Activated CD8-positive, alpha-beta memory T cell treated with anti-CD3 and anti-CD28 coated beads, Interleukin-2, amount 50 U/mL, for 24 hours (primary cell): ENCODE results near the gene FBXO31.
"Not testable (repeated sequence)": the region's sequence is repeated elsewhere in the genome, so short reads cannot be mapped to it uniquely, and the experiment has no call there.

Source experiments
- DNase-seq: peaks from one replicate; pipeline ENCODE4 v3.0.0-alpha.2; 2020; ENCODE audit errors: extremely low read depth

FBXO31 gene

DNA sequence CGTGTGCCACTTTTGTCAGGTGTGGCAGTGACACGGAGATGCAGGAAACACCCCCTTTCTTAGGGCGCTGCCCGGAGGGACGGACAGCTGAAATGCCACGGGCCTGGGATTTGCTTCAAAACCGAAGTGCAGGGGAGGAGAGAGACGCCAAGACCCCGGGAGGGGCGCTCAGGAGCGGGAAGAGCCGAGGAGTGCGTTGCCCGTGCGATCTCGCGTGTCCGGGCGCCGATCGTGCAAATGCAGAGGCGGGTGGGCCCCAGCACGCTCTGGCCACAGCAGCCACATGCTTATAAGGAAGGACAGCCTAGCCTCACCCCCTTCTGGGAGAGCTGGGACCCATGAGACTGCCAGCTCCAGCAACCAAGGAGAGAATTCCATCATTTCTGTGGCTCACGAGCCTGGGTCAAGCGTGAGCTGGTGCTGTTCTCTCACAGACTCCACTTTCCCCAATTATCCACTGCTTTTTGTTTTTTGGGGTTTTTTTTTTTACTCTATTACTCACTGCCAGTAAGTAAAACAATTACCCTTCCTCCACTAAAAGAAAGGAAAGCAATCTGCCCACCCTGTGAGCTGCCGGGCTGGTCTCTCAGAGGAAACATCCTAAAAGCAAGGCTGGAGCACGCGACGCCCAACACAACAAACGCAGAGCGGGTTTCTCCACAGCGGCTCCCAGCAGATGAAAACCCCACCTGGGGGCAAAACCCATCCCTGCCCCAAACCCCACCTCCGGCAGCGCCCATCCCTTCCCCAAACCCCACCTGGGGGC lies 39.2 kb downstream of the FBXO31 start:
- DNase-seq, result no peak

DNA sequence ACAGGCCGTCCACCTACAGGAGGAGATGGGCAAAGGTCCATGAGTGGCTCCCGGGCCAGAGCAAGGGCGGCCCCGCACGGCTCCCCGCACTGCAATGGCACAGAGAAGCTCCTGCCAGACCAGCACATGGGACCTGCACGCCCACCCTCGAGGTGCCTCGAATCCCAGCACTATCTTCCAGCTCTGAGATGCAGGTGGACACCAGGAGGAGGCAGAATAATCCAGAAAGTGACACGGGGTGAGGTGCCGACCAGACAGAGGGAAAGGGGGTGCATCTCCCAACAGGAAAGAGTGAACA lies 39.9 kb downstream of the FBXO31 start:
- no peak for DNase-seq

DNA sequence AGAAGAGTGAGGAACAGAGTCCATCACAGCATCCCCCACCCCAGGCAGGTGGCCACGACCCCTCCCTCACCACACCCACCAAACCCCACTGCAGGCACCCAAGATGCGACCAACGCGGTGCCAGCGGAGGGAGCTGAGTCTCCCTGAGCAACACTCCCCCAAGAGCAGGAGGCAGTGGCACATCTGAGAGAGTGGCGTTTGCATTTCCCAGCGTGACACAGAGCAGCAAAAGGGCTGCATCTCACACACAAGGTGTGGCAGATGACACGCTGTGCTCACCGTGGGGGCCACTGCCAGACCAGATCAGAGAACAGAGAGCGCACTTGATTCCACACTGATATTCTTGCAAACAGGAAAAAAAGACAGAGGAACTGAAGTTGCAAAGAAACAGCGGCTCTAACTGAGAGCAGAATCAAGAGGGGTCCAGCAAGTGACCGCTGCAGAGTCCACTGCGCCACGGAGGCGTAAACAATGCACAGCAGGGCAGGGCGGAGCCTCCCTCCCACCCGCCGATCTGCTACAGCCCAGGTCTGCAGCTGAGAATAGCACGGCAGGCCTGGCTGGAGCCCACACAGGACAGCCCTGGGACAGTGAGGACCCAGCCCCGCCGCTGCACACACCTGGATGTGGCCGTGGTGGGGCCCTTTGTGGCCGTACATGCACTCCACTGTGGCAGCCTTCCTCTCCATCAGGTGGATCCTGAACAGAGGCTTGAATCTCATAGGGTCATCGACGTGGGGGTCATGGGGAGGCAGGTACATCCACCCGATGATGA lies 40.4 kb downstream of the FBXO31 start:
- DNase-seq, result no peak

DNA sequence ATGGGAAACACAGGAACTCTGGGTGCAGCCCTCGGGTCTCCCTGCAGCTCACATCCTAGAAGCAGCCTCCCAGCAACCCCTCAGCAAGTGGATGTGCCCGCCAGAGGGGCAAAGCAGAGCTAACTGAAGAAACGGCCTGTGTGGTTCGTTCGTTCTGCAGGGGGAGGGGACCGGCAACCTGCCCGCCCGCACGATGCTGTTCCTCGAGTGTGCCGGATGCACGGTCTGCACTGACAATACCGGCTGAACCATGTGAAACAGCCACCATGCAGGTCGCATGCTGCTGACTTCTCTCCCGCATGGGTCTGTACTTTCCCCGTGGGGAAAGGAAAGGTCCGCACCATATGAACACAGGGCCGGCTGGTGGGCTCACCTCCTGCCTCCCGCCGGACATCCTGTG lies 41.1 kb downstream of the FBXO31 start:
- DNase-seq, result no peak

GRCh38 chr16:87340198-87340597 lies 43.4 kb downstream of the FBXO31 start:
- no peak for DNase-seq

GRCh38 chr16:87339724-87340105 lies 43.9 kb downstream of the FBXO31 start:
- not testable (repeated sequence) for DNase-seq

DNA sequence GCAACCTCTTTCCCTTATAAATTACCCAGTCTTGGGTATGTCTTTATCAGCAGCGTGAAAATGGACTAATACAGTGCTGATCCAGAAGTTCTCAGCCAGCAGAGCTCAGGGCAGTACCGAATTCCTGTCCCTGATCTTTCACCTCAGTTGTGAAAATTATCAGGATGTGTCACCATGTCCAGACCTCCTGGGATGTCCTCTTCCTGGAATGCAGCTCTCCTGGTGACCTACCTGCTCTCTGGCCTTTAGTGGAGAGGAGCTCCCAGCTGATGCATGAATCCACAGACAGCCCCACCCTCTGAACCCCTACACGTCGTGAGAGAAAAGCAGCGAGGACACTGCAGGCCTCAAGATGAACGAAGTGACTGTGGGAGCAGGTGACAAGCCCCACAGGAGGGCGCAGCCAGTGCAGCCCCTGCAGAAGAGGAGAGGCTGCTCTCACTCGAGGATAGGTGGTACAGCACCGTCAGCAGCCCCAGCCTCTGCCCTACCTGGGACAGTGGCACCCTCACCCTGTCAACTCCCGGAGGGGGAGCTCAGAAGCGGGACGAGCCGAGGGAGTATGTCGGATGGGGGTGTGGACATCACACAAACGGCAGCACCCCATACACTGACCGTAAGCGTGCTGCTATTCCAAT lies 44.4 kb downstream of the FBXO31 start:
- no peak for DNase-seq

GRCh38 chr16:87338155-87338765 lies 45.3 kb downstream of the FBXO31 start:
- DNase-seq, result no peak

DNA sequence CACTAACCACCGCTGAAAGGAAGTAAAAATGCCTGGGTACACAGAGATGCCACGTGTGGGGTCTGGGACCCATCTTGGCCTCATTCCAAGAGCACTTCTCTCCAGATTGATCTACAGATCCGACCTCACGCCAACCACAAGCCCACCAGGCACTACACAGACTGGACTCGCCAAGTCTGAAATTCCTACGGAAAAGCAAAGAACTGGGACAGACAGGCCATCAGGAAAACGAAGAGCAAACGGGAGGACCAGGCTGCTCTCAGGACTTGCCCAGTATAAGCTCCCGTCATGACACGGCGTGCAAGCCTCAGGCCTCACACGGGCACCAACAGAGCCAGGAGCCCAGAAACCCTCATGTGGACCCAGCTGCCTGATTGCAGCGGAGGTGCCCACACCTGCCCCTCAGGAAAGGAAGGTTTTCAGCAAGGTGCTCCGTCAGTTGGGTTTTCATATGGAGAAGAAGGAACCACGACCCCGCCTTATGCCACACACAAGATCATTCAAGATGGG lies 46.3 kb downstream of the FBXO31 start:
- DNase-seq, result no peak

GRCh38 chr16:87336434-87337240 lies 46.9 kb downstream of the FBXO31 start:
- no peak for DNase-seq

- DNase-seq, result no peak
These were observed 47.7 kb downstream of the FBXO31 start for GRCh38 chr16:87335625-87336433.

DNA sequence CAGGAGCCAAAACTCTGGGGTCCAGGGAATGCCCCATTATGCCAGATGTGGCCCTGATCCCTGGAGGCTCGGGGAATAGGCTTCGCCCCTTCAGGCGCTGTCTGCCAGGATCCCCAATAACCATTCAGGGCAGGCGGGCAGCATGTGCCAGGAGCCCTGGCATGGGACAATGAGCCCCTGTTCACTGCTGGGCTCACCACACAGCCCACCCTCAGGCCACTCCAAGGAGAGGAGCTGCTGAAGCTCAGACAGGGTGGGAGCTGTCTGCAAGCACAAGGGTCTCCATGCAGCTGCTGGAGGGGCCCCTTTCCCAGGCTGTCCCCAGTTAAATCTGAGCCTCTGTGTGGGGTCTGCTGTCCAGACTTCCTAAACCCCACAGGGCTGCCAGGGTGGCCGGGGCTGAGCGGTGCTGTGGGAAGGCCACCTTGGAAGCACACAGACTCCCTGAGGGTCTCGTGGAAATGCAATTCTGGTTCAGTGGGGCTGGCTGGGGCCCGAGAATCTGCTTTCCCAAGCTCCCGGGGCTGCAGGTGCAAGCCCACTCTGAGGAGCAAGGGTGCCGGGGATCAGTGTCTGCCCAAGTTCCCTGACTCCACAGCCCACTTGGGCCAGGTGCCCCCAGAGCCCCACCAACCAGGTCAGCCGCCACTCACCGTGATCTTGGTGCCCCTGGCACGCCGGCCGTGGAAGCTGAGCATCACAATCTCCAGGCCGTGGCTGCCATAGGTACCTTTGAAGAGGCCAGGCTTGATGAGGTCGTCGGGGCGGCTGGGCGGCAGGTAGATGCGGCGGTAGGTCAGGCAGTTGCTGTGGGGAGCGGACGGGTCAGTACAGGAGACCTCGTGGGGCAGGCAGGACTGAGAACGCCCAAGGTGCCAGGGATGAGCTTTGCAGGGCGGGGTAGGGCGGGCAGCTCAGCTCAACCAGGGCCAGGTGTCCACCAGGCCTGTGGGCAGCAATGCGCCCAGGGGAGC lies 48.6 kb downstream of the FBXO31 start:
- no peak for DNase-seq

GRCh38 chr16:87333581-87334331 lies 49.8 kb downstream of the FBXO31 start:
- DNase-seq, result no peak

DNA sequence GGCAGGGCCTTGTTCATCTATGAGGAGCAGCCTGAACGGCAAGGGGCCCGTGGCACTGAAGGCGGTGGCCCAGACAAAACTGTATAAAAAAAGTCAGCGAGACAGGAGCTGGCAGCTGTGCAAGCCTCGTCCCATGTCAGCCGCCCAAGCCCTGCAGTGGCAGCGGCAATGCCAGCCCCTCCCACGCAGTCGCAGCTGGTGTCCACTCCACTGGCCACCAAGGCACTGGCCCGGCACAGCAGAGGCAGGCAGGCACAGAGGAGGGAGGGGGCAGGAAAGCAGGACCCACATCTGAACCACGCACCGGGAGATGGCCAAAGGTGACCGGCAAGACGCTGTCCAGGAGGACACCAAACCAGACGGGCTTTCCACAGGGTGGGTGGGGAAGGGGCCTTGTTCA lies 50.5 kb downstream of the FBXO31 start:
- no peak for DNase-seq

DNA sequence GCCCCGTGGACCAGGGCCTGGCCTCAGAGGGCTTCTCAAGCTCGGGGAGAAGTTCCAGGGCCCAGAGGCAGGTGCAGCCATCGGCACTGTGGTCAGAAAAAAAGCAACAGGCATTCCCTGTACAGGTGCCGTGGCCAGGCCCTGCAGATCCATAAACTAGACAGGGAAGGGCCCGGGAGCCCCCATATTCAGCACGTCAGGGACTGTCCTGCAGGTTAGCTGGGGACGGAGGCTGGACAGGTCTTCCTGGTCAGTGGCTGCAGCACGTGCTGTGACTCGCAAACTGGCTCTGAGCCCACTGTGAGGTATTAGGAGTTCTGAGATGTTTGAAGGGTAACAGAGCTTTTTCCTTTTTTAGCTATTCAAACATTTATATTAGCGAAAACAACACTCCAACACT lies 51.4 kb downstream of the FBXO31 start:
- no peak for DNase-seq

DNA sequence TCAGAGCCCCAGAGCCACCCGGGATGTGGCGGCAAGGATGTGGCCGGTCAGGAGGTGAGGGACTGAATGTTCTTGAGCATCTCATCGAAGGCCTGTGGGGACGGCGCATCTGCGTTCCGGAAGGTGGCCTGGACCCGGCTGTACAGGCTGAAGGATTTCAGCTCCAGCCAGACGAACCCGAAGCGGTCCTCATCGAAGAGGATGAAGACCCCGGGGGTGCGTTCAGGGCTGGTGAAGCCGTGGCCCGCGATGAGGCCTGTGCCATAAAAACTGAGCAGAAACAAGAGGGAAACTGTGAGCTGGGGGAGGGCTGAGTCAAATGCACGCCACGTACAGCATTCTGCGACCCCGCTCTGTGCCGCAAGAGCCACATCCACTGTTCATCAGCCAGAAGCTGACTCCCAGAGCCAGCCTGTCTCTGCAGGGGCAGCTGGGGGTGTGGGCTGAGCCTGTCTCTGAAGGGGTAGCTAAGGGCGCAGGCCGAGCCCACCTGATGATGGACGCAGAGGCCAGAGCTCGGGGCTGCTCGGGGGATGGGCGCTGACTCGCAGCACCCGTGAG lies 52.3 kb downstream of the FBXO31 start:
- no peak for DNase-seq

- DNase-seq, result no peak
These were observed 52.9 kb downstream of the FBXO31 start for GRCh38 chr16:87330646-87331045.

DNA sequence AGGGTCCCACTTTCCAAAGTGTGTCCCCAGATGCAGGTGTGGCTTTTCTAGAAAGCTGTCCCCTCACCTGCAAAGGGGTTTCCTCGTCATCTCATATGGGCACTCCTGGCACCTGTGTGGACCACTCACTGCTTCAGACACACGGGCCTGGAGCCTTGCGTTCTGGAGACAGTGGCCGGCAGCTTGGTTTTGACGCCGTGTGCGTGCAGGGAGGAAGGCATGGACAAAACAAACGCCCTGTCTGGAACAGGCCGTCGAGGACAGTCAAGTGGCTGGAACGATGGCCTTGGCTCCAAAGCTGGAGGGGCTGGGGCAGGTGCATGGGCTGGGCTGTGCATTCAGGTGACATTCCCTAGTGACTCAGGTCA lies 53.3 kb downstream of the FBXO31 start:
- no peak for DNase-seq
